ENCODE measurements around the gene ITSN1. TPM values are rescaled to one million over a fixed set of nuclear protein-coding genes. Genes with fewer than 3 reads are reported as not detected.

The ITSN1 gene
- total RNA-seq, 3 donors from 2014 or later (not counting 1 experiment from before 2014, with no cell fraction given) = 1.5 to 5.1 (median 2.7) TPM

DNA sequence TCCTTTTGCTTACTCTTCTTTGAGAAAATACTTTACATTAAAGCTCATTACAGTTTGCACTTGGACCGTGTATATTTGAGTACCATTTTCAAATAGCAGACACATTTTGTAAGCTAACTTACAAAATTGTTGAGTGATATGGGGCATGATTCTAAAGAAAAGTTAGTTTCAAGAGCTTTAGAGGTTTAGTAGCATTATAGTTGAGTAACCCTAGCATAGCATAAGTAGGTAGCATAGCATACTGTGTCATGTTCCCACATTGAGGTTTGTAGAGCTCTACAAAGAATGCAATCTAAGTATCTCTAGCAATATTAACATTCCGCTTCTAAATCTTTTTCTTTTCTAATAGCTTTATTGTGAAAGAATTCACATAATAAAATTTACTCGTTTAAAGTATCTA, 92.0 kb downstream of the ITSN1 start:
- TF ChIP-seq, protein P1, sequence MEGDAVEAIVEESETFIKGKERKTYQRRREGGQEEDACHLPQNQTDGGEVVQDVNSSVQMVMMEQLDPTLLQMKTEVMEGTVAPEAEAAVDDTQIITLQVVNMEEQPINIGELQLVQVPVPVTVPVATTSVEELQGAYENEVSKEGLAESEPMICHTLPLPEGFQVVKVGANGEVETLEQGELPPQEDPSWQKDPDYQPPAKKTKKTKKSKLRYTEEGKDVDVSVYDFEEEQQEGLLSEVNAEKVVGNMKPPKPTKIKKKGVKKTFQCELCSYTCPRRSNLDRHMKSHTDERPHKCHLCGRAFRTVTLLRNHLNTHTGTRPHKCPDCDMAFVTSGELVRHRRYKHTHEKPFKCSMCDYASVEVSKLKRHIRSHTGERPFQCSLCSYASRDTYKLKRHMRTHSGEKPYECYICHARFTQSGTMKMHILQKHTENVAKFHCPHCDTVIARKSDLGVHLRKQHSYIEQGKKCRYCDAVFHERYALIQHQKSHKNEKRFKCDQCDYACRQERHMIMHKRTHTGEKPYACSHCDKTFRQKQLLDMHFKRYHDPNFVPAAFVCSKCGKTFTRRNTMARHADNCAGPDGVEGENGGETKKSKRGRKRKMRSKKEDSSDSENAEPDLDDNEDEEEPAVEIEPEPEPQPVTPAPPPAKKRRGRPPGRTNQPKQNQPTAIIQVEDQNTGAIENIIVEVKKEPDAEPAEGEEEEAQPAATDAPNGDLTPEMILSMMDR (IDR thresholded peaks at IDR 0.05) = no peak
- Histone ChIP-seq H3K4me1 (ENCODE audit: control insufficient read depth, insufficient read depth, low read length) (no peaks in the 10 kb centered on the region), H3K27ac (ENCODE audit: low read length) (no peak overlapping the region), H3K27me3 (ENCODE audit: control insufficient read depth, insufficient read depth, low read length) (no peaks in the 10 kb centered on the region), H3K4me3 (ENCODE audit: low read length) (no peak overlapping the region), H3K36me3 (ENCODE audit: control insufficient read depth, insufficient read depth, low read length) (no peaks in the 10 kb centered on the region), H3K9me3 (ENCODE audit: control insufficient read depth, insufficient read depth, low read length) (no peaks in the 10 kb centered on the region)
- Mint-ChIP-seq H3K27ac (no peak overlapping the region), H3K4me1 (no peaks in the 10 kb centered on the region), H3K36me3 (no peaks in the 10 kb centered on the region), H3K4me3 (no peak overlapping the region), H3K27me3 (ENCODE audit: low read depth in 2 of 2) (no peaks in the 10 kb centered on the region), H3K9me3 (no peaks in the 10 kb centered on the region)
- WGBS (ENCODE audit: insufficient coverage) = 86% methylated on average over 1 of the region's 3 CpGs
- ATAC-seq (no peak), DNase-seq (no peak)
- intact Hi-C loops (cut with micrococcal nuclease) = no loop called here

DNA sequence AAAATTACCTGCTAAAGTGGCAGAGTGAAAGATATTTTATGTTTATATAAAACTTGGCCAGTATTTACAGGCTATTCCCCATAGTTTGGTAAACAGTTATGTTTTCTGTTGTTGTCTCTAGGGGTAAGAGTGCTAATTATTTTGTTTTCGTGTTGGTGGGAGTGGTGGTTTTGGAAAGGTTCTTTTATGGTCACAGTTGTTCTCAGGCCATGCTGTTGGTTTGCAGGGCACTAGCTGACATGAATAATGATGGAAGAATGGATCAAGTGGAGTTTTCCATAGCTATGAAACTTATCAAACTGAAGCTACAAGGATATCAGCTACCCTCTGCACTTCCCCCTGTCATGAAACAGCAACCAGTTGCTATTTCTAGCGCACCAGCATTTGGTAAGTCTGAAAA, 92.5 kb downstream of the ITSN1 start:
- intact Hi-C loops (cut with micrococcal nuclease) = no loop called here
- Histone ChIP-seq H3K9me3 (ENCODE audit: control insufficient read depth, insufficient read depth, low read length) (no peaks in the 10 kb centered on the region), H3K36me3 (ENCODE audit: control insufficient read depth, insufficient read depth, low read length) (no peaks in the 10 kb centered on the region), H3K27me3 (ENCODE audit: control insufficient read depth, insufficient read depth, low read length) (no peaks in the 10 kb centered on the region), H3K4me3 (ENCODE audit: low read length) (no peak overlapping the region), H3K4me1 (ENCODE audit: control insufficient read depth, insufficient read depth, low read length) (no peaks in the 10 kb centered on the region), H3K27ac (ENCODE audit: low read length) (no peak overlapping the region)
- 82% methylated on average over 1 of the region's 2 CpGs for WGBS (ENCODE audit: insufficient coverage)
- DNase-seq (no peak), ATAC-seq (no peak)
- H3K9me3 Mint-ChIP-seq = no peaks in the 10 kb centered on the region
- H3K27me3 Mint-ChIP-seq (ENCODE audit: low read depth in 2 of 2) = no peaks in the 10 kb centered on the region
- H3K4me3 Mint-ChIP-seq = no peak overlapping the region
- no peak overlapping the region for H3K27ac Mint-ChIP-seq
- TF ChIP-seq, protein P1 (IDR thresholded peaks at IDR 0.05) = no peak
- no peaks in the 10 kb centered on the region for H3K4me1 Mint-ChIP-seq
- H3K36me3 Mint-ChIP-seq = no peaks in the 10 kb centered on the region

DNA sequence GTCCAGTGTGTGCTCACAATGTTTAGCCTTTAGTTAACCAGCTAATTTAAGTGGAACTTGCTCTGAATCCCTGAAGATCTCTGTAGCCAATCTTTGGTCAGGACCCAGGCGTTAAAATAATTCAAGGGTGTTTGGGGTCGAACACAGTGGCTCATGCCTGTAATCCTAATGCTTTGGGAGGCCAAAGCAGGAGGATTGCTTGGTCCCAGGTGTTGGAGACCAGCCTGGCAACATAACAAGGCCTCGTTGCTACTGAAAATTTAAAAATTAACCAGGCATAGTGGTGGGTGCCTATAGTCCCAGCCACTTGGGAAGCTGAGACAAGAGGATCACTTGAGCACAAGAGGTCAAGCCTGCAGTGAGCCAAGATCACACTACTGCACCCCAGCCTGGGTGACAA, 94.3 kb downstream of the ITSN1 start:
- Histone ChIP-seq H3K27ac (ENCODE audit: low read length) (no peak overlapping the region), H3K4me3 (ENCODE audit: low read length) (no peak overlapping the region), H3K36me3 (ENCODE audit: control insufficient read depth, insufficient read depth, low read length) (no peaks in the 10 kb centered on the region), H3K4me1 (ENCODE audit: control insufficient read depth, insufficient read depth, low read length) (no peaks in the 10 kb centered on the region), H3K9me3 (ENCODE audit: control insufficient read depth, insufficient read depth, low read length) (no peaks in the 10 kb centered on the region), H3K27me3 (ENCODE audit: control insufficient read depth, insufficient read depth, low read length) (no peaks in the 10 kb centered on the region)
- TF ChIP-seq, protein P1 (IDR thresholded peaks at IDR 0.05) = no peak
- DNase-seq = no peak
- ATAC-seq = no peak
- no peaks in the 10 kb centered on the region for H3K9me3 Mint-ChIP-seq
- no peak overlapping the region for H3K4me3 Mint-ChIP-seq
- WGBS (ENCODE audit: insufficient coverage) = 83% methylated on average over 3 of the region's 3 CpGs
- H3K4me1 Mint-ChIP-seq = no peaks in the 10 kb centered on the region
- no peaks in the 10 kb centered on the region for H3K27me3 Mint-ChIP-seq (ENCODE audit: low read depth in 2 of 2)
- no peaks in the 10 kb centered on the region for H3K36me3 Mint-ChIP-seq
- no peak overlapping the region for H3K27ac Mint-ChIP-seq
- intact Hi-C loops (cut with micrococcal nuclease) = no loop called here

DNA sequence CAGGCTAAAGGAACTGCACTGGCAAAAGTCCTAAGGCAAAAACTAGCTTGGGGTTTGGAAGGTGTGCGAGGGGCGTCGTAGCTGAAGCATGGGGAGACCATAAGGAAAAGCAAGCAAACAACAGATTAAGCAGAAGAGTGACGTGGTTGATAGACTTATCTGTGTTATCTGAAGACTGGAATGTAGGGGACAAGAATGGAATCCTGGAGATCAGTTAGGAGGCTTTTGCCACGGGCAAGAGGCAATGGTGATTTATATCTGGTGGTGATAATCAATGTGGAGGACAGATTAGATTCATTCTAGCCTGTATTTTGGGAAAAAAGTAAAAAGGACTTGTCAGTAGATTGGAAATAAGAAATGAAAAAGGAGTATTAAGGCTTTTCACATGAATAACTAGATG, 97.4 kb downstream of the ITSN1 start:
- no peaks in the 10 kb centered on the region for H3K9me3 Mint-ChIP-seq
- H3K36me3 ChIP-seq (ENCODE audit: control insufficient read depth, insufficient read depth, low read length) = no peaks in the 10 kb centered on the region
- intact Hi-C loops (cut with micrococcal nuclease) = no loop called here
- no peak overlapping the region for H3K27ac ChIP-seq (ENCODE audit: low read length)
- no peaks in the 10 kb centered on the region for H3K4me1 ChIP-seq (ENCODE audit: control insufficient read depth, insufficient read depth, low read length)
- H3K27me3 ChIP-seq (ENCODE audit: control insufficient read depth, insufficient read depth, low read length) = no peaks in the 10 kb centered on the region
- no peak overlapping the region for H3K4me3 Mint-ChIP-seq
- ATAC-seq = no peak
- peaks cover 3 to 9% of the 10 kb centered on the region in 2 donors for H3K27me3 Mint-ChIP-seq (ENCODE audit: low read depth in 2 of 2)
- no peaks in the 10 kb centered on the region for H3K4me1 Mint-ChIP-seq
- no peaks in the 10 kb centered on the region for H3K9me3 ChIP-seq (ENCODE audit: control insufficient read depth, insufficient read depth, low read length)
- no peak overlapping the region for H3K27ac Mint-ChIP-seq
- DNase-seq = no peak
- WGBS (ENCODE audit: insufficient coverage) = 84% methylated on average over 5 of the region's 5 CpGs
- H3K36me3 Mint-ChIP-seq = no peaks in the 10 kb centered on the region
- TF ChIP-seq, protein P1 (IDR thresholded peaks at IDR 0.05) = no peak
- H3K4me3 ChIP-seq (ENCODE audit: low read length) = no peak overlapping the region
